ENCODE measurements around the gene TENM3. TPM values are rescaled to one million over a fixed set of nuclear protein-coding genes. Genes with fewer than 3 reads are reported as not detected.

Gene TENM3
- polyA plus RNA-seq, 4 donors, result 15.2 to 18.5 (median 17.5) TPM

DNA sequence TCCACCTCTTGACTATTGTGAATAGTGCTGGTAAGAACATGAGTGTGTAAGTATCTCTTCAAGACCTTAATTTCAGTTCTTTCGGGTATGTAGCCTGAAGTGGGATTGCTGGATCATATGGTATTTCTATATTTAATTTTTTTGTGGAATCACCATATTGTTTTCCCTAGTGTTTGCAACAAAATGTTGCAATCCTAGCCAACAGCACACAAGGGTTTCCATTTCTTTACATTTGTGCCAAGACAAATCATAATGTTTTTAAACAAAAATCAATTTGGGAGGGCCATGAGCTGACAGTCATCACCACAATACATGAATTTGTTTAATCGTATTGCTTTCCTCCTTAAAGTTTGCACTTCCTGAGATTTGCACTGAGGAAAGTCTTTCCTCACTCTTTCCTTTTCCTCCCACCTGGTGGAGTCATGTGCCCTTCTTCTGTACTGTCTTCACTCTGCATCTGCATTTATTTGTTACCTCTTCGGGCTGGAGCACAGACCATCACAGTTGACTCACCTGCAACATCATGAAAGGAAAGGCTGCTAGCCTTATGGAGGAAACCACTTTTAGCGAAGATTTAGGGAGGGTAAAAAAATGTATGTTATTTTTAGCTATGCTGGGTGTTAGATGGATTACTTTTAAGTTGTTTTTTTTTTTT, 404.6 kb downstream of the TENM3 start:
- DNase-seq (ENCODE audit: low read depth in 4 of 4, low spot score in 3 of 4), result no peak

DNA sequence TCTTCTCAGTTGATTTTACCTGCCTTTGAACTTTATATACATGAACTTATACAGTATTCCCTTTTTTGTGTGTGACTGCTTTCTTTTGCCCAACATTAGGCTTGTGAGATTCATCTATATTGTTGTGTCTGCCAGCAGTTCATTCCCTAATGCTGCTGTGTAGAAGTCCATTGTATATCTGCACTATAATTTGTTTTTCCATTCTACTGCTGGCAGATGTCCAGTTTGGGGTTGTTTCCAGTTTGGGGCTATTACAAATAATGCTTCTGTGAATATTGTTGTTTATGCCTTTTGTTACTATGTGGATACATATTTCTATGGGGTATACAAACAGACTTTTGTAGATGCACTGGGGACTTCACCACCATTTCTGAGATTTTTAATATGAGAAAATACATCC, 405.6 kb downstream of the TENM3 start:
- no peak for DNase-seq (ENCODE audit: low read depth in 4 of 4, low spot score in 3 of 4)

DNA sequence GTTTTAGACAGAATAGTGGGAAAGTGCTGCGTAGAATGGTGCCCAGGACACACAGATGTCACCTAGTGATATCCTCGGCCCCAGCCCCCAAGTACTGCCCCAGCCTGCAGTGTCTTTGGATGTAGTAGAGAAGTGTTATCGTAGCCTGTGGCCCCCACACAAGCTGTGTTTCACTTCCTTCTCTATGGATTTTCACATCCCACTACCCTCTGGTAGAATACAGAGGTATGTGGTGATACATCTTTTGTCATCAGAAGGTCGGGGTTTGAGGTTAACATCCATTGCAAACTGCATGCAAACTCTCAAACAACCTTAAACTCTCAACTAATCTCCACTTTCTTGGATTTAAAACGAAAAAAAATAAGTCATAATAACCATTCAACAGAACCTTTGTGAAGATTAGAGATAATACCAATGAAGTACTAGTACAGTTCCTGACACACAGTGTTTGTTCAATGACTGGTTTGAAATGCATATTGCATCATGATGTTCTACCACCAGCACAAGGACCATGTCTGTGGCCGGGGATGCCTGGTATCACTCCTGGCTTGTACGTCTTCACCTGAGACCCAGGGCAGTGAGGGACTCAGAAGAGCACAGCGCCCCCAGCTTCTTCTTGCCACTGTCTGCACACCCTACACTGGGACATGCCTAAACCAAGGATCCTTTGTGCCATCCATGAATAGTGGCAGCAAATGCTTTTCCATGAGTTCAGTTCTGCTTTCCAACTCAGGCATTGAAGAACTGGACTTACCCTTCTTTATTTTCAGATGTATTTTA, 406.7 kb downstream of the TENM3 start:
- DNase-seq (ENCODE audit: low read depth in 4 of 4, low spot score in 3 of 4), result no peak

DNA sequence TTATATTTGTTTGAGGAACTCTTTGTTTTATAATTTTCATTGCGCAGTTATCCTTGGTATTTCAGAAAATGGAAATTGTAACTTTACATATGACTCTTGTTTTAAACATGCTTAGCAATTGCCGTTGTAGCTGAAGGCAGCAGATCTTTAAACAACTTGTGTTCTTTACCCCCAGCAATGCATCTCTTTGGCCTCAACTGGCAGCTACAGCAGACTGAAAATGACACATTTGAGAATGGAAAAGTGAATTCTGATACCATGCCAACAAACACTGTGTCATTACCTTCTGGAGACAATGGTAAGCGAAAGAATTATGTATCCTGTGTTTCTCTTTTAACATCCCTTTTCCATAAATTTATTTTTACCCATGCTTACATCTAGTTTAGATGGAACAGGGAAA, 410.4 kb downstream of the TENM3 start:
- no peak for DNase-seq (ENCODE audit: low read depth in 4 of 4, low spot score in 3 of 4)

DNA sequence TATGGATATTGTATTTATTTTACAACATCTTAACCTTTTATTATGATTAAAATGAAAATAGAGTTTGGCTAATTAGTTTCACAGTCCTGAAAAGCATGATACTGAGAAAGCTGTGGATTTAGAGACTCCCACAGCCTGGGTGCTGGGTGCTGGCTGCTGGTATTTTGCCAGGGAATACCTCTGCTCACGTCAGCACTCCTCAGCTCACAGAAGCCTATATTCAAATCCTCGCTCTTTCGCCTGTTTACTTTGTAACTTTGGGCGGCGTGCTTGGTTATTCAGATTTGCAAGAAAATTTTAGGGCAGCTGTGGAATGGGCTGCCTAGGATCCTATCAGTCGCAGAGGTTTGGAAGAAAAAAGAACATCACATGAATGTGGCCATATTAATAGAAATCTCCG, 412.1 kb downstream of the TENM3 start:
- no peak for DNase-seq (ENCODE audit: low read depth in 4 of 4, low spot score in 3 of 4)

DNA sequence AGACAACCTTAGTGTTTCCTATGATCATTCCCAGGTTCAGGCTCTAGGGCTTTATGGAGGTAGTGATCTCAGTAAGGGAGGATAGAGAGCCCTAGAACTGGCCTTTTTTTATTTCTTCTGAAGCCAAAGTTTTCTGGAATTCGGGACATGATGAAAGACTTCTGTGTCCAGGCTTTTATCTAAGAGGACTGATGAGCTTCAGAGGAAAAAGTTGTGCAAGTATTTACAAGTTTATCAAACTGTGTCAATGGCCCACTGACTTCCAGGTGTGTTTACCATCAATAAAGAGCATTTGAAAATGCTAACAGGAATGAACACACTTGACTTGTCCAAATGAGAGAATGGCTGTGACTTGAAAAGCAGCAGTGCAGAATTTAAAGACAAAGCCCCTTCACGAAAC, 419.3 kb downstream of the TENM3 start:
- DNase-seq (ENCODE audit: low read depth in 4 of 4, low spot score in 3 of 4), result no peak

DNA sequence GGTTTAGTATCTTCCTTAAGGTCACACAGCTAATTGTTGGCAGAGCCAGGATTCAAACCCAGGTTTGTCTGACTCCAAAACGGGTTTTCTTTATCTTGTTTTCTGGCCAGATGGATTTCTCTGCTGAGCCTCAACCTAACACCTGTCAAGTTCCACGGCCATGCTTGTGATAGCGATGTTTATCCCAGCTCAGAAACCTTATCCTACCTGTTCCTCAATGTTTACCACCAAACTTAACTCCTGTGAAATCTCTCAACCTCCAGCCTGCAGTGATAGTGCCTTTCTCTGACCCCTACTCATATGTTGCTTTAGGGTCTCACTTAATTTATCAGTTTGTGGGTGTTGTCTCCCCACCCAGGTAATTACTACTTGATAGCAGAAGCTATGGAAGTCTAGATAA, 428.0 kb downstream of the TENM3 start:
- DNase-seq (ENCODE audit: low read depth in 4 of 4, low spot score in 3 of 4), result no peak

DNA sequence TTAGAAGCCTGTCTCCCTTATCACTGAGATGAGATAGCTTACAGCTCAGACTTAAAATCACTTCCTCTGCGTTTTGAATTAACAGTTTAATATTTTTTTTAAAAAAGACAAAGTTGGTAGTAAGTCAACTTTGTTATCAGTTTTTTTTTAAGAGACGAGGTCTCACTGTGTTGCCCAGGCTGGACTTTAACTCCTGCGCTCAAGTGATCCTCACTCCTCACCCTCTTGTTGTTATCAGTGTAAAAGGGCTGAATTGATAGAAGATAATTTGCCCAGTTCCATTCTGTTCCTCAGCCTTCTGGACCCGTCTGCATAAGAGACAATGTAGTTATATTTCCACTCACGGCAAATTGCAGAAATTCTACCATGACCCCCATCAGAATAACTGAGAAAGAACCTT, 428.5 kb downstream of the TENM3 start:
- DNase-seq (ENCODE audit: low read depth in 4 of 4, low spot score in 3 of 4), result no peak

DNA sequence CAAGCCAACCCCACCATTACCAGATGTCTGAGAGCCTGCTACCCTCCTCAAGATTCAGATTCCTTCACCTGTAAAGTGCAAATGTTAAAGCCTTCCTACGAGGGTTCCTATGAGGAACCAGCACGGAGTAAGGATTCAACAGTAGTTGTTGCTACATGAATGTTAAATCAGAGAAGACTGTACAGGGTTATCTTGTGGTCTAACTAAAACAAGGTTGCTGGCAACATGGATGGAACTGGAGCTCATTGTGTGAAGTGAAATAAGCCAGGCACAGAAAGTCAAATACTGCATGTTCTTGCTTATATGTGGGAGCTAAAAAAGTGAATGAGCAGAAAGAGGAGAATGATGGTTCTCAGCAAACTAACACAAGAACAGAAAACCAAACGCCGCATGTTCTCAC, 435.4 kb downstream of the TENM3 start:
- DNase-seq (ENCODE audit: low read depth in 4 of 4, low spot score in 3 of 4), result no peak

DNA sequence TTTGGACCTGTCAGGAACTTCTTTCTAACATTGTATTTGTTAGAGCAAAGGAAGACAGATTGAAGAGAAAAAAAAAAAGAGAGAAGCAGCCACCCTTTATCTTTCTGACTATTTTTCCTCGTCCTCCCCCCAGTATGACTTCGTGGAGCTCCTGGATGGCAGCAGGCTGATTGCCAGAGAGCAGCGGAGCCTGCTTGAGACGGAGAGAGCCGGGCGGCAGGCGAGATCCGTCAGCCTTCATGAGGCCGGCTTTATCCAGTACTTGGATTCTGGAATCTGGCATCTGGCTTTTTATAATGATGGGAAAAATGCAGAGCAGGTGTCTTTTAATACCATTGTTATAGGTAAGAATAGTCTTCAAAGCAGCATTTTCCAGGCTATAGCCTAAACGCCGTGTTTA, 436.3 kb downstream of the TENM3 start:
- DNase-seq (ENCODE audit: low read depth in 4 of 4, low spot score in 3 of 4), result no peak

DNA sequence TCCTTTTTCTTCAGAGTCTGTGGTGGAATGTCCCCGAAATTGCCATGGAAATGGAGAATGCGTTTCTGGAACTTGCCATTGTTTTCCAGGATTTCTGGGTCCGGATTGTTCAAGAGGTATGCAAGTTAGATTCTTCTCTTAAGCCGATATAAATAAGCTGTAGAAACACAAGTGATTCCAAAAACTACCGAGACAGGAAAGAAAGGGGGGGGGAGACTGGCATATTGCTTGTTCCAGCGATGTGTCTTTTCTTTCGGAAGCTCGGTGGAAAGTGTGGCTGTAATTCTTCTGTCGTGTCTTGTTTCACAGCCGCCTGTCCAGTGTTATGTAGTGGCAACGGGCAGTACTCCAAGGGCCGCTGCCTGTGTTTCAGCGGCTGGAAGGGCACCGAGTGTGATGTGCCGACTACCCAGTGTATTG, 437.0 kb downstream of the TENM3 start:
- peak in 2 of 4 donors; percentile 12 to 33 for DNase-seq (ENCODE audit: low read depth in 4 of 4, low spot score in 3 of 4)

DNA sequence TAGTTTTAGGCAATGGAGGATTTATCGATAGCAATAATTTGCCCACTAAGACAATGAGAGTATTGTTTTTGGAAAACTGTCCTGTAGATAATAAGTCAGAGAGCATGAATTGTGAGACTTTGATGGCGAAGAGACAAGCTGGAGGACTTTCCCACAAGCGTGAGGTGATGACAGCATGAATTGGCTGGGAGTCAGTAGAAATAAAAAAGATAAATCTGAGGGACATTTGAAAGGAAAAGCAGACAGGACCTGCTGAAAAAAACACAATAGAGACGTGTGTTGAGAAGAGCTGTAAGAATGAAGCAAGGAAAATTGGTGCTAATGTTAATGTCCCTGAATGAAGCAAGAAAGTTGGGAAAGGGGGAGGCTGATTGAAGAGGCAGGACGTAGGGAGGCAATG, 440.5 kb downstream of the TENM3 start:
- DNase-seq (ENCODE audit: low read depth in 4 of 4, low spot score in 3 of 4), result no peak

DNA sequence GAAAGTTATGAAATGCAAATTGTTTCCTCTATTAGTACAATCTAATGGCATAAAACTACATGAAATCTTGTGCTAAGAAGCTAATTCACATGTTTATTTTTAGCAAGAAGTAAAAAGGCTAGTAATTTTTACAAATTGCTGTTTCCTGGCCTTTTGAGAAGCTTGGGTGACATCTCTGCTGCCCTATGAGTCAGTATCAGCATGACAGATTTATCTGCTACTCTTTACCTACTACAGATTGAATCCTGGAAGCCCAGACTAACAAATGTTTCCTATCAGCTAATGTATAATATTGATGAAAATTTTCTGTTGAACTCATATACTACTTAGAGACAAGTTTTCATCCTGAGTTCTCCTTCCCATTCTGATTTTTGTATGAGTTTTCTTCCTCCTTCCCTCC, 441.6 kb downstream of the TENM3 start:
- no peak for DNase-seq (ENCODE audit: low read depth in 4 of 4, low spot score in 3 of 4)

DNA sequence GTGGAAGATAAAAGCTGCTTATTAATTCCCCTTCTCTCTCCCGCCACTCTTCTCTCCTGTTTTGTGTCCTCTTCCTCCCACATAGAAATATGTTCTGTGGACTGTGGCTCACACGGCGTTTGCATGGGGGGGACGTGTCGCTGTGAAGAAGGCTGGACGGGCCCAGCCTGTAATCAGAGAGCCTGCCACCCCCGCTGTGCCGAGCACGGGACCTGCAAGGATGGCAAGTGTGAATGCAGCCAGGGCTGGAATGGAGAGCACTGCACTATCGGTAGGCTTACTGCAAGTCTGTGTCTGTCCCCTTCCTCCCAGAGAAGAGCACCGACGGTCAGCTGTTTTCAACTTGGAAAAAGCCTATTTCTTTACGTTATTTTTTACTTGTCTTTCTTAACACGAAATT, 444.9 kb downstream of the TENM3 start:
- no peak for DNase-seq (ENCODE audit: low read depth in 4 of 4, low spot score in 3 of 4)

DNA sequence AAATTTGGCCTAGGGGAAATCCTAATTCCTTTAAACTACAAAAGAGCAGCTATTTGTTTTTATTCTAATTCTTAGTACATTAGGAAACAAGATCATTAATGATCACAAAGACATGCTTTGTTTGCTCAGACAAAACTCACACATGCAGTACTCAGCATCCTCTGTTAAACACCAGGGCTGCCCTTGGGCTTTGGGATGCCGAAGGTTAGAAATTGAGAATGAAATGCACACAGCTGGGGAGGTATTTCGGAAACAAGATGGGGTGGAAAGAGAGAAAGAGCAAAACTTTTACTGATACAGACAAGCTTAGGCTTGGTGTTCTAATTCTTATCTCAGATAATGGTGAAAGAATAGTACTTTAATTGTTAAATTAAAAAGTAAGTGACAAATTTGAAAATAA, 451.3 kb downstream of the TENM3 start:
- no peak for DNase-seq (ENCODE audit: low read depth in 4 of 4, low spot score in 3 of 4)

DNA sequence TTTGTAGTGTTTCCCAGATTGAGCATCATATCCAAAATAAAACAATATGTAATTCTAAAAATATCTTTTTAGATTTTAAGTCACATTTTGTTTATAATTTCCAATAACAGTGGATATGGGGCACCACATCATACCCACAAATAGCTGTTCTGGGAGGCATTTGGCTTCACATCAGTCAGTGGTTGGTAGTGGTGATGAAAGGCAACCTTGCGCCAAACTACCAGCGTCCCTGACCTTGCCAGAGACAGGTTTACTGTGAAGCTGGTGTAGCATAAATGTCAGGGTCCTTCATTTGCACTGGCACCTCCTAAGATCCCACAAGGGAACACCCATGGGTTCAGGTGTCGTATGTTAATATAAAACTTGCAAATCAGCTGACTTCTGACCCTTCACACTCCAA, 451.8 kb downstream of the TENM3 start:
- no peak for DNase-seq (ENCODE audit: low read depth in 4 of 4, low spot score in 3 of 4)

DNA sequence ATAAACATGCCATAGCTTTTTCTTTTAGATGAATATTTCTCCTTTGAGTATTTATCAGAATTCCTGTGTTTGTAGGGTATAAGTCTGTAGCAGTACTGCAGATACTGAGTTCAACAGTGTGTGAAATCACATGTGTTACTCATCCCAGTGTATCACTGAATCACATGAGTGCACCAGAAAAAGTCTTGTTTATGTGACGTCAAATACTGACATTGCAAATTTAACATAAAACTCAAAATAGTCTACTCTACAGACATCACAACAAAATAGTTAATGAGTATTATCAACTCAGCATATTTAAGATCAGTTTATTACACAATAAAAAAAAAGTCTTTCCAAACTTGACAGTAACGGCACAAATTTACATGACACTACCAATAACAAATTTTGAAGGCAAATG, 452.6 kb downstream of the TENM3 start:
- DNase-seq (ENCODE audit: low read depth in 4 of 4, low spot score in 3 of 4), result no peak

DNA sequence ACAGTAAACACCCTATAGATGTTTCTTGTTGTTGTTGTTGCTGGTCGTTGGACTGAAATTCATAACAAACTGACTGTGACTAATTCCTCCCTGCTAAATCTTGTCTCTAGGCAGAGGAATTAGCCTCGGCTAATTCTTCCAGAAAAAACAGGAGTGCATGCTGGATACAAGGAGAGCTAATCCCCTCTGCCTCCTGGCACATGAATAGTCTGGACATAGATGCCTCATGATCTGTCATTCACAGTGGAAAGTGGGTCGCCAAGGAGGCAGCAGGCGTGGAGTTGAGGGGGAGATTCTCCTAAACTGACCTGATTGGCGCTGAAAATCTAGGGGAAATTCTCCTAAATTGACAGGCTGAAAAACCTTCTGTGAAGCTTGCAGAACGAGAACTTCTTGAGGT, 453.9 kb downstream of the TENM3 start:
- no peak for DNase-seq (ENCODE audit: low read depth in 4 of 4, low spot score in 3 of 4)

DNA sequence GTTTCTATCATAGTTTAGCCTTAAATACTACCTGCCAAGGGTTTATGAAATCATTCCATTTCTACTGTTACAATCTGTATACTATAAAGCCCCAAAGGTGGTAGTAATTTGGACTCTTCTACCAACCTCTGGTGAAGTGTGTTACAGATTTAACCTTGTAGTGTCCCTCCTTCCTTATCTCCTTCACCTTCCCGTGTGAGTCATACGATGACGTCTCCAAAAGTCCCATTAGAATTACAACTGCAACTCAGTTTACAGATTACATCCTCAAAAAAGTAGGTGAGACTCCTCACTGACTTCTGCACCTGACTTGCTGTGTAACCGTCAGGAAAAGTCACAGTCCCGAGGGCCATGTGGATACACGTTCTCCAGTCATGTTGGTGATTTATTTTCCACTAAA, 455.0 kb downstream of the TENM3 start:
- DNase-seq (ENCODE audit: low read depth in 4 of 4, low spot score in 3 of 4), result no peak

DNA sequence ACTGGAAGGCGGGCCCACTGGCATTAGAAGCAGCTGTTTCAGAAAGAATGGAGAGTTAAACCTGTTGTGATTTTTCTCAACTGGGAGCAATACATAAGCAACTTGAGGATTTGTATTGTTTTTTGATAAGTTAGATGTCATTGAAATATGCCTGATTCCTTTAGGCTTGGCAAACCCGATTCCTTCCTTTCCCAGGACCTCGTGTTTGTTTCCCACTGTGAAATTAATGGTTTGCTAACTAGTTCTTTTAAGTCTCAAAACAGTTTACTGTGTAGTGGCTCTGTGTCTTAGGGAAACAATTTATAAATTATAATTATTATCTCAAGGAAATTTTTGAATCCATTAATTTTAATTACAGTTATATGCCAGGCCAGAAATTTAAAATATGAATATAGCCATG, 456.0 kb downstream of the TENM3 start:
- DNase-seq (ENCODE audit: low read depth in 4 of 4, low spot score in 3 of 4), result no peak

DNA sequence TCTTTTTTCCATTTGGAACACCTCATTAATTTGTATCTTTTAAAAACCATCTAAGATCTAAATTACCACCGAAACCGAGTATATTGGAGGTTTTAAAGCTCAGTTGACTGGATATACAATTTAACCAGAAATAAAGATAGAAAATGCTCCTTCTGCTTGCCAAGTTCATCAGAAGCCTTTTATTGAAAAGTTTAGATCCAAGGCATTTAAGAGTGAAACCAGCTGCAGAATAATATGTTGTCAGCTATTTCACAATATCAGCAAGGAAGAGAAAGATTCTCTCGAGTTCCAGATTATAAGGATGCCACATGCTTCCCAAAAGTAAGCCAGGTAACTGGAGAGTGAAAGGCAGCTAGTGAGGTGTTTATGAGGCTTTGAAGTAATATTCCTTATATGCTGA, 456.6 kb downstream of the TENM3 start:
- DNase-seq (ENCODE audit: low read depth in 4 of 4, low spot score in 3 of 4), result no peak

DNA sequence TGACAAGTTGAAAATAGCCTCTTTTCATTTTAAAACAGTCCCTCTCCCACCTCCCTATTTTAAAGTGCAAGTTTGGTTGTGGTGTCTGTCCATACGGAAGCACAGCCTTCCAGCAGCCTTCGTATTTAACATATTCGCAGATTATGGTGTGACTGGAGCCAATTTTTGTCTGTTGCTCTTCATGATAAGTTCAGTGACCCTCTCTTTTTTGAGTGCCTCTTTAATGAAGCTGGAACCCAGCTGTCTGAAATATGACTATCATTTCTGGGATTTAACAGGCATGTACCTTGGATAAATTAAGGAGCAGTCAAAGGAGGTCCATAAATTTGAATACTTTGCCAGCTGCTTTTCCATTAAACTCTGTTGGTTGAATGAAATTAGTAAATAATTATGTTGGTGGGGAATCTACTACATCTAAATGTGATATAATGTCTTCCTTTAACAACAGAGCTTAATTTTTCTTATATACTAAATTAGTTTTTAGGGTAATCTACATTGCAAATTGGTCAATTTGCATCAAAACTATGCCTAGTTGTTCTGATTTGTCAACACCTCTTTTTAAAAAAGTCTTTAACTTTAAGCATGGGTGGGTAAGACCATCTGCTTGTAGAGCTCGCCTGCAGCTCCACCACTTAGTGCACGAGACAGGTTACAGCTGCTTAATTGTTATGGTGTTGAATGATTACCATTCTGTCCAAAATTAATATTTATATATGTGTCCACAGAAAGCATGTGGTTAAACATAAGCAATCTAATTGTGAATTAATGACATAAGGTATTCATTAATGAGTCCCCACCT, 457.4 kb downstream of the TENM3 start:
- DNase-seq (ENCODE audit: low read depth in 4 of 4, low spot score in 3 of 4), result no peak
